Spleen (tissue), 11 donors: ENCODE measurements around the gene FBXO31. TPM values are rescaled to one million over a fixed set of nuclear protein-coding genes. Genes with fewer than 3 reads are reported as not detected.

Experiments used
- DNase-seq: peaks from one replicate; pipeline ENCODE4 v3.0.0-alpha.2; 2020
- H3K27ac ChIP-seq, 8 donors: fragments of 200-600 bp; sonication (generic) in 7 of 8; 1 replicate in 4 of 8; 2 replicates in 4 of 8; pipeline versions ENCODE4 v1.5.0 to v1.8.0; 2016 to 2021; ENCODE audit warnings: inconsistent platforms in 4 of 8, mild to moderate bottlenecking in 4 of 8, moderate library complexity in 1 of 8
- H3K27me3 ChIP-seq, 7 donors: fragments of 200-600 bp; sonication (generic) in 6 of 7; replicated peaks in 1 of 7; 1 replicate in 4 of 7; 2 replicates in 3 of 7; pipeline versions ENCODE4 v1.5.0 to v1.8.0; 2016 to 2021; ENCODE audit warnings: inconsistent platforms in 3 of 7, mild to moderate bottlenecking in 1 of 7
- H3K36me3 ChIP-seq, 6 donors: fragments of 200-600 bp; sonication (generic) in 5 of 6; 1 replicate in 4 of 6; 2 replicates in 2 of 6; pipeline versions ENCODE4 v1.5.0 to v1.8.0; 2016 to 2021; ENCODE audit warnings: inconsistent platforms in 2 of 6
- H3K4me1 ChIP-seq, 6 donors: fragments of 200-600 bp; sonication (generic) in 5 of 6; 1 replicate in 3 of 6; 2 replicates in 3 of 6; pipeline versions ENCODE4 v1.5.0 to v1.8.0; 2016 to 2021; ENCODE audit warnings: inconsistent platforms in 3 of 6
- H3K4me3 ChIP-seq, 8 donors: fragments of 200-600 bp; sonication (generic) in 7 of 8; 1 replicate in 4 of 8; 2 replicates in 4 of 8; pipeline versions ENCODE4 v1.5.0 to v1.8.0; 2016 to 2021; ENCODE audit warnings: inconsistent platforms in 4 of 8, mild to moderate bottlenecking in 4 of 8, moderate library complexity in 2 of 8
- H3K9me3 ChIP-seq, 8 donors: fragments of 200-600 bp; sonication (generic) in 7 of 8; 1 replicate in 4 of 8; 2 replicates in 4 of 8; pipeline versions ENCODE4 v1.5.0 to v1.8.0; 2016 to 2021; ENCODE audit warnings: inconsistent platforms in 4 of 8
- POLR2A ChIP-seq, 3 donors: fragments of 450-650 bp; IDR thresholded peaks; one replicate each; pipeline ENCODE4 v1.5.1; 2017; ENCODE audit warnings: antibody characterized with exemption in 3 of 3, mild to moderate bottlenecking in 1 of 3
- POLR2AphosphoS5 ChIP-seq, 3 donors: sonication (generic); formaldehyde crosslinking; IDR thresholded peaks; one replicate each; pipeline ENCODE4 v1.5.1; 2017; ENCODE audit warnings: antibody characterized with exemption in 3 of 3
- WGBS, 5 donors: extraction: QIAGEN DNeasy Blood & Tissue Kit in 3 of 5; methylation state at CpG; one replicate each; pipeline versions ENCODE4 v1.1.5 to v1.1.7; 2013 to 2018; 5-methylcytosine and 5-hydroxymethylcytosine counted together
- intact Hi-C: fragments of 100-400 bp; cut with DNase I; formaldehyde crosslinking; loops from one replicate; pipeline ENCODE4 v1.15.0; 2023; ENCODE audit warnings: low total_unique reads
- polyA plus RNA-seq, 3 donors: library from polyadenylated mRNA; stranded (reverse); fragments of 200-250 nt; gene quantifications; one replicate each; pipeline ENCODE4 v1.2.1, GENCODE V29; 2013
- total RNA-seq, 7 donors: library from RNA; depleted of rRNA in 3 of 7; stranded (reverse); fragments of >200 nt in 3 of 7; fragmentation: NEBNext Ultra II Directional in 4 of 7; extraction: Animal tissue kit (Norgen Biotek cat#: 25700) in 4 of 7; gene quantifications; one replicate each; pipeline versions ENCODE4 v1.1.0 to v1.2.1, GENCODE V29; 2016 to 2021
- TF ChIP-seq, protein P1 (sequence below), 11 experiments: fragments of 200-600 bp in 7 of 11; fragments of 450-650 bp in 4 of 11; sonication (generic) in 4 of 11; IDR thresholded peaks in 8 of 11; conservative IDR thresholded peaks in 3 of 11; 1 replicate in 7 of 11; 2 replicates in 4 of 11; pipeline versions ENCODE4 v1.4.0 to v1.8.0; 2016 to 2021; ENCODE audit warnings: antibody characterized with exemption in 11 of 11, inconsistent platforms in 4 of 11, mild to moderate bottlenecking in 1 of 11
- donor health status: healthy with polysubstance abuse.
- donor health status: DM: no; HTN: no; CAD: no; lungs with moderate emphysema.
- donor health status: DM: no; HTN: no; CAD: no.
- donor health status: Bipolar disorder and iron deficiency.
- donor health status: healthy.
- donor health status: DM: no; HTN: no; CAD: no.
- donor health status: DM: yes; HTN: yes; CAD: no.

The FBXO31 gene
- total and polyA plus RNA-seq, 10 donors: 7.9 to 30.6 (median 26.7) TPM

GRCh38 chr16:87353613-87354012 lies 30.0 kb downstream of the FBXO31 start:
- intact Hi-C loops: no loop called here
- no peaks in the 10 kb centered on the region for H3K9me3 ChIP-seq
- H3K27ac ChIP-seq: no peak overlapping the region
- DNase-seq: no peak
- no peaks in the 10 kb centered on the region for H3K4me1 ChIP-seq
- WGBS, 5 donors: 93 to 97% (median 94%) methylated on average over 17 of the region's 17 CpGs
- peaks cover 0 to 61% (median 13%) of the 10 kb centered on the region in 6 donors for H3K36me3 ChIP-seq
- no peak overlapping the region for H3K4me3 ChIP-seq
- TF ChIP-seq POLR2AphosphoS5 (IDR thresholded peaks at IDR 0.05) (no peak), POLR2A (IDR thresholded peaks at IDR 0.05) (no peak)
- TF ChIP-seq, protein P1, sequence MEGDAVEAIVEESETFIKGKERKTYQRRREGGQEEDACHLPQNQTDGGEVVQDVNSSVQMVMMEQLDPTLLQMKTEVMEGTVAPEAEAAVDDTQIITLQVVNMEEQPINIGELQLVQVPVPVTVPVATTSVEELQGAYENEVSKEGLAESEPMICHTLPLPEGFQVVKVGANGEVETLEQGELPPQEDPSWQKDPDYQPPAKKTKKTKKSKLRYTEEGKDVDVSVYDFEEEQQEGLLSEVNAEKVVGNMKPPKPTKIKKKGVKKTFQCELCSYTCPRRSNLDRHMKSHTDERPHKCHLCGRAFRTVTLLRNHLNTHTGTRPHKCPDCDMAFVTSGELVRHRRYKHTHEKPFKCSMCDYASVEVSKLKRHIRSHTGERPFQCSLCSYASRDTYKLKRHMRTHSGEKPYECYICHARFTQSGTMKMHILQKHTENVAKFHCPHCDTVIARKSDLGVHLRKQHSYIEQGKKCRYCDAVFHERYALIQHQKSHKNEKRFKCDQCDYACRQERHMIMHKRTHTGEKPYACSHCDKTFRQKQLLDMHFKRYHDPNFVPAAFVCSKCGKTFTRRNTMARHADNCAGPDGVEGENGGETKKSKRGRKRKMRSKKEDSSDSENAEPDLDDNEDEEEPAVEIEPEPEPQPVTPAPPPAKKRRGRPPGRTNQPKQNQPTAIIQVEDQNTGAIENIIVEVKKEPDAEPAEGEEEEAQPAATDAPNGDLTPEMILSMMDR (IDR thresholded peaks at IDR 0.05 in 8 of 11, conservative IDR thresholded peaks at IDR 0.05 in 3 of 11): no peak
- no peaks in the 10 kb centered on the region for H3K27me3 ChIP-seq

- no peaks in the 10 kb centered on the region for H3K9me3 ChIP-seq
- 90 to 96% (median 93%) methylated on average over 15 of the region's 15 CpGs for WGBS, 5 donors
- DNase-seq: peak; percentile 57
- no peaks in the 10 kb centered on the region for H3K27me3 ChIP-seq
- peaks cover 0 to 56% (median 5%) of the 10 kb centered on the region in 6 donors for H3K36me3 ChIP-seq
- no peak overlapping the region for H3K4me3 ChIP-seq
- H3K27ac ChIP-seq: no peak overlapping the region
- intact Hi-C loops: no loop called here
- H3K4me1 ChIP-seq: no peaks in the 10 kb centered on the region
- TF ChIP-seq, protein P1 (IDR thresholded peaks at IDR 0.05 in 8 of 11, conservative IDR thresholded peaks at IDR 0.05 in 3 of 11): no peak
Observed at GRCh38 chr16:87352818-87353217, 30.8 kb downstream of the FBXO31 start.

- TF ChIP-seq POLR2A (IDR thresholded peaks at IDR 0.05) (no peak), POLR2AphosphoS5 (IDR thresholded peaks at IDR 0.05) (no peak)
- TF ChIP-seq, protein P1 (IDR thresholded peaks at IDR 0.05 in 8 of 11, conservative IDR thresholded peaks at IDR 0.05 in 3 of 11): no peak
- H3K36me3 ChIP-seq: peaks cover 0 to 50% (median 6%) of the 10 kb centered on the region in 6 donors
- no peaks in the 10 kb centered on the region for H3K9me3 ChIP-seq
- H3K27ac ChIP-seq: no peak overlapping the region
- intact Hi-C loops: no loop called here
- H3K4me1 ChIP-seq: peaks cover 0 to under 1% (median 0%) of the 10 kb centered on the region in 6 donors
- no peak overlapping the region for H3K4me3 ChIP-seq
- H3K27me3 ChIP-seq: no peaks in the 10 kb centered on the region
- WGBS, 5 donors: 67 to 78% (median 73%) methylated on average over 9 of the region's 9 CpGs
- DNase-seq: no peak
Observed at GRCh38 chr16:87351320-87351698, 32.3 kb downstream of the FBXO31 start.

GRCh38 chr16:87350681-87351319 lies 32.8 kb downstream of the FBXO31 start:
- 79 to 85% (median 81%) methylated on average over 17 to 23 of the region's 23 CpGs for WGBS, 5 donors
- Histone ChIP-seq H3K27ac (no peak overlapping the region), H3K4me3 (no peak overlapping the region), H3K9me3 (no peaks in the 10 kb centered on the region), H3K4me1 (peaks cover under 1 to 6% (median 1%) of the 10 kb centered on the region in 6 donors), H3K27me3 (no peaks in the 10 kb centered on the region), H3K36me3 (peaks cover 0 to 50% (median 5%) of the 10 kb centered on the region in 6 donors)
- intact Hi-C loops: no loop called here
- TF ChIP-seq, protein P1 (IDR thresholded peaks at IDR 0.05 in 8 of 11, conservative IDR thresholded peaks at IDR 0.05 in 3 of 11): no peak
- TF ChIP-seq POLR2AphosphoS5 (IDR thresholded peaks at IDR 0.05): no peak
- no peak for TF ChIP-seq POLR2A (IDR thresholded peaks at IDR 0.05)
- DNase-seq: no peak
